Neural cell (in vitro differentiated cells): ENCODE data around the gene SSX3.
"Not testable (repeated sequence)": the region's sequence is repeated elsewhere in the genome, so short reads cannot be mapped to it uniquely, and the experiment has no call there.

ENCODE experiments used
- CTCF ChIP-seq: fragments of 450-650 bp; IDR thresholded peaks from 2 replicates; pipeline ENCODE4 v1.5.1; 2014; ENCODE audit warnings: antibody characterized with exemption, mild to moderate bottlenecking, moderate library complexity; ENCODE audit not compliant: poor library complexity, severe bottlenecking
- RAD21 ChIP-seq: fragments of 450-650 bp; conservative IDR thresholded peaks from 2 replicates; pipeline ENCODE4 v1.6.1; 2014; ENCODE audit warnings: antibody characterized with exemption, mild to moderate bottlenecking, moderate library complexity

- TF ChIP-seq CTCF, RAD21: not testable (repeated sequence)
Measured at GRCh38 chrX:48383239-48383638, 26.7 kb upstream of the SSX3 start, which contains the start of gene SSX4.
